Sigmoid colon (tissue), 7 donors: ENCODE data around the gene DNAJC18. TPM values are rescaled to one million over a fixed set of nuclear protein-coding genes. Genes with fewer than 3 reads are reported as not detected.

Source experiments
- DNase-seq: peaks from one replicate; pipeline ENCODE4 v3.0.0-alpha.2; 2019
- H3K27ac ChIP-seq, 4 donors: fragments of 200-600 bp; sonication (generic); one replicate each; pipeline ENCODE4 v1.5.1; 2016 to 2019; ENCODE audit warnings: mild to moderate bottlenecking in 1 of 4
- H3K27me3 ChIP-seq, 3 donors: fragments of 200-600 bp; sonication (generic); one replicate each; pipeline ENCODE4 v1.5.1; 2019; ENCODE audit warnings: mild to moderate bottlenecking in 1 of 3
- H3K36me3 ChIP-seq, 4 donors: fragments of 200-600 bp; sonication (generic); one replicate each; pipeline ENCODE4 v1.5.1; 2016 to 2019
- H3K4me1 ChIP-seq, 4 donors: fragments of 200-600 bp; sonication (generic); one replicate each; pipeline ENCODE4 v1.5.1; 2017 to 2019
- H3K4me3 ChIP-seq, 4 donors: fragments of 200-600 bp; sonication (generic); one replicate each; pipeline ENCODE4 v1.5.1; 2017 to 2019; ENCODE audit warnings: mild to moderate bottlenecking in 2 of 4, moderate library complexity in 1 of 4
- H3K9me3 ChIP-seq, 4 donors: fragments of 200-600 bp in 3 of 4; sonication (generic) in 3 of 4; one replicate each; pipeline versions ENCODE4 v1.5.1 to v1.6.1; 2013 to 2019
- CTCF ChIP-seq, 4 experiments: fragments of 450-650 bp in 3 of 4; fragments of 200-600 bp in 1 of 4; IDR thresholded peaks; one replicate each; pipeline ENCODE4 v1.5.1; 2016 to 2019; ENCODE audit warnings: antibody characterized with exemption in 4 of 4, mild to moderate bottlenecking in 3 of 4, moderate library complexity in 2 of 4
- EP300 ChIP-seq, 4 donors: sonication (generic); formaldehyde crosslinking; IDR thresholded peaks; one replicate each; pipeline ENCODE4 v1.6.1; 2017; ENCODE audit warnings: antibody characterized with exemption in 4 of 4
- POLR2A ChIP-seq, 2 donors: fragments of 450-650 bp; IDR thresholded peaks; one replicate each; pipeline ENCODE4 v1.6.1; 2016; ENCODE audit warnings: antibody characterized with exemption in 2 of 2, mild to moderate bottlenecking in 2 of 2, moderate library complexity in 2 of 2
- POLR2AphosphoS5 ChIP-seq, 4 donors: sonication (generic); formaldehyde crosslinking; IDR thresholded peaks; one replicate each; pipeline ENCODE4 v1.6.1; 2017; ENCODE audit warnings: antibody characterized with exemption in 4 of 4
- WGBS, 2 donors: extraction: QIAGEN DNeasy Blood & Tissue Kit; methylation state at CpG; one replicate each; pipeline ENCODE4 v1.1.7; 2013; 5-methylcytosine and 5-hydroxymethylcytosine counted together
- intact Hi-C: fragments of 100-400 bp; cut with DNase I; formaldehyde crosslinking; loops from one replicate; pipeline ENCODE4 v1.15.1; 2023
- polyA plus RNA-seq, 3 donors: library from polyadenylated mRNA; stranded (reverse); fragments of 200-250 nt; gene quantifications; one replicate each; pipeline ENCODE4 v1.2.3, GENCODE V29; 2013
- total RNA-seq, 4 donors: library from RNA; depleted of rRNA; stranded (reverse); fragments of >200 nt; gene quantifications; one replicate each; pipeline ENCODE4 v1.1.0, GENCODE V29; 2016
- donor health status: healthy with polysubstance abuse.
- donor health status: Bipolar disorder and iron deficiency.
- donor health status: healthy.

DNAJC18 gene
- total and polyA plus RNA-seq, 7 donors, result 1.2 to 12.5 (median 6.8) TPM

- Histone ChIP-seq H3K27ac (no peak overlapping the region), H3K36me3 (no peaks in the 10 kb centered on the region), H3K9me3 (no peaks in the 10 kb centered on the region), H3K27me3 (no peaks in the 10 kb centered on the region), H3K4me3 (no peak overlapping the region), H3K4me1 (no peaks in the 10 kb centered on the region)
- TF ChIP-seq POLR2A (IDR thresholded peaks at IDR 0.05) (no peak), POLR2AphosphoS5 (IDR thresholded peaks at IDR 0.05) (no peak), EP300 (IDR thresholded peaks at IDR 0.05) (no peak), CTCF (IDR thresholded peaks at IDR 0.05) (no peak)
- 86 to 90% methylated on average over 11 of the region's 11 CpGs for WGBS, 2 donors
- no peak for DNase-seq
- intact Hi-C loops, result no loop called here
Observed at GRCh38 chr5:139454568-139455290, 15.4 kb upstream of the DNAJC18 start.

GRCh38 chr5:139453683-139454567, 14.6 kb upstream of the DNAJC18 start:
- intact Hi-C loops, result no loop called here
- DNase-seq, result no peak
- no peaks in the 10 kb centered on the region for H3K9me3 ChIP-seq
- 63 to 82% methylated on average over 3 of the region's 3 CpGs for WGBS, 2 donors
- TF ChIP-seq EP300 (IDR thresholded peaks at IDR 0.05), result no peak
- no peak overlapping the region for H3K27ac ChIP-seq
- no peaks in the 10 kb centered on the region for H3K27me3 ChIP-seq
- no peaks in the 10 kb centered on the region for H3K36me3 ChIP-seq
- H3K4me3 ChIP-seq, result no peak overlapping the region
- H3K4me1 ChIP-seq, result no peaks in the 10 kb centered on the region

- Histone ChIP-seq H3K9me3 (no peaks in the 10 kb centered on the region), H3K4me1 (no peaks in the 10 kb centered on the region), H3K27ac (no peak overlapping the region), H3K4me3 (no peak overlapping the region), H3K36me3 (no peaks in the 10 kb centered on the region), H3K27me3 (no peaks in the 10 kb centered on the region)
- DNase-seq, result no peak
- WGBS, 2 donors, result 78 to 84% methylated on average over 3 of the region's 3 CpGs
- intact Hi-C loops, result no loop called here
- TF ChIP-seq CTCF (IDR thresholded peaks at IDR 0.05) (peak in 1 of 4 experiments; percentile 5), POLR2A (IDR thresholded peaks at IDR 0.05) (no peak)
Observed at GRCh38 chr5:139451878-139452660, 12.7 kb upstream of the DNAJC18 start.

- Histone ChIP-seq H3K9me3 (no peaks in the 10 kb centered on the region), H3K4me3 (no peak overlapping the region), H3K36me3 (no peaks in the 10 kb centered on the region), H3K27ac (no peak overlapping the region), H3K4me1 (no peaks in the 10 kb centered on the region), H3K27me3 (no peaks in the 10 kb centered on the region)
- 82 to 91% methylated on average over 2 of the region's 2 CpGs for WGBS, 2 donors
- intact Hi-C loops, result no loop called here
- no peak for DNase-seq
- TF ChIP-seq CTCF (IDR thresholded peaks at IDR 0.05) (no peak), POLR2AphosphoS5 (IDR thresholded peaks at IDR 0.05) (no peak)
Observed at GRCh38 chr5:139451176-139451575, 11.9 kb upstream of the DNAJC18 start.
